Coronary artery (tissue), 2 donors: ENCODE data around the gene EDEM1.

ENCODE experiments used
- DNase-seq: peaks from one replicate; pipeline ENCODE4 v3.0.0-alpha.2; 2017; ENCODE audit warnings: low spot score
- H3K27ac ChIP-seq, 2 donors: fragments of 200-600 bp; sonication (generic); one replicate each; pipeline ENCODE4 v1.5.1; 2016 to 2019
- H3K4me3 ChIP-seq: fragments of 200-600 bp; sonication (generic); 2 replicates; pipeline ENCODE4 v1.5.1; 2016; ENCODE audit warnings: mild to moderate bottlenecking, moderate library complexity
- CTCF ChIP-seq: fragments of 200-600 bp; sonication (generic); IDR thresholded peaks from one replicate; pipeline ENCODE4 v1.5.1; 2019; ENCODE audit warnings: antibody characterized with exemption

Gene EDEM1

GRCh38 chr3:5258526-5258925 lies 71.0 kb downstream of the EDEM1 start:
- no peak overlapping the region for H3K4me3 ChIP-seq
- TF ChIP-seq CTCF, result no peak
- no peak for DNase-seq

DNA sequence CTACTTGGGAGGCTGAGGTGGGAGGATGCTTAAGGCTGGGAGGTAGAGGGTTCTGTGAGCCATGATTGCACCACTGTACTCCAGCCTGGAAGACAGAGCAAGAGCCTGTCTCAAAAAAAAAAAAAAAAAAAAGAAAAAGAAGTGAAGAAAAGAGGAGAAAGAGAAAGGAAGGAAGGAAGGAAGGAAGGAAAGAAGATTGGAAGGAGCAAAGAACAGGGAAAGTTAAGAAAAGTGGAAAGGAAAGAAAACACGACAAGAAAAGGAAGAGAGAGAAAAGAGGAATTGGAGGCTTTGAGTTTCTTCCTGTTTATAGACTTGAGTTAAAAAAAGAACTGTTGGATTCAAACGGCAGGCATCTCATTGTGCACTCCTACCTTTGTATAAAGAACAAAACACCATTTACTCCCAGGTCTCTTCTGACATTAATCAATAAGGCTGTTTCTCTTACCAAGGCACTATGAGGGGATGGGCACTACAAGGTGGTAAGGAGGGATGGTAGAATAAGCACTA lies 73.5 kb downstream of the EDEM1 start:
- no peak overlapping the region for H3K4me3 ChIP-seq
- TF ChIP-seq CTCF, result no peak
- no peak overlapping the region for H3K27ac ChIP-seq
- no peak for DNase-seq

More at GRCh38 chr3:5258526-5258925, 71.0 kb downstream of the EDEM1 start:
- H3K27ac ChIP-seq, result no peak overlapping the region

GRCh38 chr3:5262507-5262906 lies 75.0 kb downstream of the EDEM1 start:
- no peak for DNase-seq
- no peak for TF ChIP-seq CTCF
- Histone ChIP-seq H3K4me3 (no peak overlapping the region), H3K27ac (no peak overlapping the region)

GRCh38 chr3:5264093-5264600 lies 76.6 kb downstream of the EDEM1 start:
- no peak for DNase-seq
- Histone ChIP-seq H3K27ac (no peak overlapping the region), H3K4me3 (no peak overlapping the region)
- TF ChIP-seq CTCF, result no peak

GRCh38 chr3:5264896-5265770 lies 77.6 kb downstream of the EDEM1 start:
- no peak for DNase-seq
- H3K27ac ChIP-seq, result no peak overlapping the region
- no peak for TF ChIP-seq CTCF
- no peak overlapping the region for H3K4me3 ChIP-seq

DNA sequence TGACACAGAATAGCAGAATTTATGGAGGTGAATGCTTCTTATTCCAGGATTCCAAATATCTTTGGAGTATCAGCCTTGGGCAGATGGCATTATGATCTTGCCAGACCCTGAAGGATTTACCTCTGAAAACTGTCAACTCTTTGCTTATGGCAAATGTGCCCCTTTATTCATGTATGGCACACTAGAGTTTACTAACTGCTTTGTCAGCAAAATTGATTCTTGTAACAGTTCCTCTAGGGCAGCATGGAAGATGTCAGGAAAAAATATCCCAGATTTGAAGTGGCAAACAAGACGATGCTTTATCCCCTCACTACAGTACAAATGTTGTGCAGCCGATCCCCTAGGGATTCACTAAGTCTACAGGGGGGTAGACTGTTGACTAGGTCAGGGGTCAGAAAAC lies 79.7 kb downstream of the EDEM1 start:
- TF ChIP-seq CTCF, result no peak
- no peak overlapping the region for H3K27ac ChIP-seq
- no peak for DNase-seq
- H3K4me3 ChIP-seq, result no peak overlapping the region

DNA sequence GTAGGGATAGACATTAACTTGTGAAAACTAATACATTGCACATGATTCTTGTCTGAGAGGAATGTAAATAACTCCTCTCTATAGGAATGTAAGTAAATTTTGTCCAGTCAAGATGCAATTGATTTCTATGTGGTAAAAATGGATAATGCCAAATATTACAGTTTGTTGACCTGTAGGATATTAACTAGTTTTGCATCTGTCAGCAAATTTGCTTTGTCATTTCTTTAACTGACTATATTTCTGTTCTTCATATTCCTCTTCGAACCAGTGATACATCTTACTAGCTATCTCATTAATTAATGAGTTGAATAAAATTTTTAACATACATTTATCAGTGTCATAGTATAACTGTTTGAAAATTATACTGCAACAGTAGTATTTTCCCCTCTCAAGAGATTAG lies 80.4 kb downstream of the EDEM1 start:
- no peak for DNase-seq
- Histone ChIP-seq H3K27ac (no peak overlapping the region), H3K4me3 (no peak overlapping the region)
- no peak for TF ChIP-seq CTCF
